Mononuclear cell (primary cell): ENCODE measurements around the gene ZNF407. TPM values are rescaled to one million over a fixed set of nuclear protein-coding genes. Genes with fewer than 3 reads are reported as not detected.
"Not testable (repeated sequence)": the region's sequence is repeated elsewhere in the genome, so short reads cannot be mapped to it uniquely, and the experiment has no call there.

Experiments
- H3K27me3 ChIP-seq: 2 replicates; pipeline ENCODE4 v1.6.0; 2011; ENCODE audit warnings: low read length, control low read depth; ENCODE audit not compliant: insufficient read depth
- H3K4me1 ChIP-seq: 2 replicates; pipeline ENCODE4 v1.5.1; 2011; ENCODE audit warnings: mild to moderate bottlenecking, low read length, control low read depth; ENCODE audit not compliant: insufficient read depth
- H3K4me3 ChIP-seq: 2 replicates; pipeline ENCODE4 v1.5.1; 2011; ENCODE audit warnings: mild to moderate bottlenecking, low read length, moderate library complexity
- H3K9me3 ChIP-seq: 2 replicates; pipeline ENCODE4 v1.5.1; 2011; ENCODE audit warnings: low read depth, mild to moderate bottlenecking, control low read depth, low read length
- total RNA-seq: library from RNA; depleted of rRNA; stranded (reverse); fragments of >200 nt; gene quantifications from one replicate; pipeline ENCODE4 v1.2.3, GENCODE V29; 2012

Gene ZNF407
- total RNA-seq, 1 donor, result 32.0 TPM

DNA sequence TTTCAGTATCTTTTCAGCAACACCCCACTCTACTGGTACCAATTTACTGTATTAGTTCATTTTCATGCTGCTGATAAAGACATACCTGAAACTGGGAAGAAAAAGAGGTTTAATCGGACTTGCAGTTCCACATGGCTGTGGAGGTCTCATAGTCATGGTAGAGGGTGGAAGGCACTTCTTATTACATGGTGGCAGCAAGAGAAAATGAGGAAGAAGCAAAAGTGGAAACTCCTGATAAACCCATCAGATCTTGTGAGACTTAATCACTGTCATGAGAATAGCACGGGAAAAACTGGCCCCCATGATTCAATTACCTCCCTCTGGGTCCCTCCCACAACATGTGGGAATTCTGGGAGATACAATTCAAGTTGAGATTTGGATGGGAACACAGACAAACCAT lies 374.1 kb downstream of the ZNF407 start:
- not testable (repeated sequence) for H3K4me1 ChIP-seq, H3K9me3 ChIP-seq, H3K4me3 ChIP-seq, H3K27me3 ChIP-seq

- Histone ChIP-seq H3K4me1 (no peaks in the 10 kb centered on the region), H3K27me3 (no peaks in the 10 kb centered on the region), H3K9me3 (no peaks in the 10 kb centered on the region), H3K4me3 (no peak overlapping the region)
Measured at GRCh38 chr18:74972354-74972753, 374.7 kb downstream of the ZNF407 start.

GRCh38 chr18:74975001-74975400 lies 377.3 kb downstream of the ZNF407 start:
- H3K27me3 ChIP-seq, result no peaks in the 10 kb centered on the region
- H3K9me3 ChIP-seq, result no peaks in the 10 kb centered on the region
- H3K4me3 ChIP-seq, result no peak overlapping the region
- no peaks in the 10 kb centered on the region for H3K4me1 ChIP-seq

GRCh38 chr18:74976331-74976909 lies 378.8 kb downstream of the ZNF407 start:
- Histone ChIP-seq H3K9me3 (no peaks in the 10 kb centered on the region), H3K4me3 (no peak overlapping the region), H3K27me3 (no peaks in the 10 kb centered on the region), H3K4me1 (no peaks in the 10 kb centered on the region)

GRCh38 chr18:74977041-74977440 lies 379.4 kb downstream of the ZNF407 start:
- Histone ChIP-seq H3K4me3 (no peak overlapping the region), H3K27me3 (no peaks in the 10 kb centered on the region), H3K4me1 (no peaks in the 10 kb centered on the region), H3K9me3 (no peaks in the 10 kb centered on the region)

DNA sequence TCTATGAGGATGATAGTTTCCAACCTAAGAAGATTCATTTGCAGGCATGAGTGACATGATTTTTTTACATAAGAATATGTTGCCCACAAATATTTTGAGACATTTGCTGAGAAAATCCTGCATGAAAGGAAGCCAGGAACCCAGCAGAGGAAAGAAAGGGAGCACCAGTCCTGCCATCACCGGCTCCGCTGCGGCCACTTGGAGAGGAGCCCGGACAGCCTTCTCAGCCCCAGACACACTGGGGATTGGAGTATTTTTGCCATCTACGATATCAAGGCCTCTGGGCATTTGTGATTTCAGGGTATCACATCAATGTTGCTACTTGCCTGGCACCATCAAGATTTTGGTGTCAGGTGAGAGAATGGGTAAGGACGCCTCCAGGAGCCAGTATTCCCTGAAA lies 383.0 kb downstream of the ZNF407 start:
- Histone ChIP-seq H3K4me1 (peaks cover 9% of the 10 kb centered on the region), H3K4me3 (no peak overlapping the region), H3K9me3 (no peaks in the 10 kb centered on the region), H3K27me3 (no peaks in the 10 kb centered on the region)

- Histone ChIP-seq H3K27me3 (no peaks in the 10 kb centered on the region), H3K9me3 (no peaks in the 10 kb centered on the region), H3K4me1 (peaks cover 9% of the 10 kb centered on the region), H3K4me3 (no peak overlapping the region)
Measured at GRCh38 chr18:74981476-74981875, 383.8 kb downstream of the ZNF407 start.

- no peak overlapping the region for H3K4me3 ChIP-seq
- H3K9me3 ChIP-seq, result no peaks in the 10 kb centered on the region
- H3K4me1 ChIP-seq, result peaks cover 9% of the 10 kb centered on the region
- no peaks in the 10 kb centered on the region for H3K27me3 ChIP-seq
Measured at GRCh38 chr18:74982946-74983635, 385.4 kb downstream of the ZNF407 start.

DNA sequence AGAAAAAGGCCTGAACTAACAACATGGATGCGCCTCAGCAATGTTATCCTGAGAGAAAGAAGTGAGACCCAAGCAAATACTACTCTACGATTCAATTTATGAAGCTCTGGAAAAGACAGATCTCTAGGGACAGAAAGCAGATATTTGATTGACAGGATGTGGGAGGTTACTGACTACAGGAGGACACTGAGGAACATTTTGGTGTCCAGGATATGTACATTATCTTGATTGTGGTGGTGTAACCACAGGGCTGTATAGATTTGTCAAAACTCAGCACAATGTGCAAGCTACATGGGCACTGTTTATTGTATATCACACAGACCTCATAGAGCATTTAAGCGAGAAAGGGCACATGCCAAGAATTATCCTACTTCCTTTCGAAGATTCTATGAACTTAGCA lies 391.5 kb downstream of the ZNF407 start:
- Histone ChIP-seq H3K4me1 (peaks cover 38% of the 10 kb centered on the region), H3K9me3 (no peaks in the 10 kb centered on the region), H3K27me3 (no peaks in the 10 kb centered on the region), H3K4me3 (no peak overlapping the region)

DNA sequence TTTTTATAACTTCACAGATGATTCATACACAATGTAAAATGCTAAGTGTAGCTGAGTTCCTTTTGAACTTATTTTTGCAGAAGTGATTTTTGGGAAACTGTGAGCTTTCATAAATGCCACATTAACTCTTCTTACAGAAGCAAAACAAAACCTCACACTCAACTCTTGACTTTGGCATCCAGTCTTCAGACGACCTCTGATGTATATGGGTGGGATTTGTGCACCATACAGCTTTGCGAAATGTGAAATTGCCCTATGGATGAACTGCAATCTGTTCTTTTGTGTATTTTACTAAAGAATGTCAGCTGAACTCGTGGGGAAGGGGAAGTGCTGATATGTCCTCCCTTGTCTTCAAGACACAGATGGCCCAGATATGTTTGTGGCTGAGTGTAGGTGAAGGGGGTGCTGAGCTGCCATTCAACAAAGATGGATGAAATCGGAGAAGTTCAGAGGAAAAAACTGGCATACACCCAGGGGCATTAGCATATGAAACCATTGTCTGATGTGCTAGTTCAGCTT lies 393.0 kb downstream of the ZNF407 start:
- Histone ChIP-seq H3K4me3 (no peak overlapping the region), H3K4me1 (peaks cover 53% of the 10 kb centered on the region), H3K27me3 (no peaks in the 10 kb centered on the region), H3K9me3 (no peaks in the 10 kb centered on the region)

- peaks cover 52% of the 10 kb centered on the region for H3K4me1 ChIP-seq
Measured at GRCh38 chr18:74994502-74995418, 397.1 kb downstream of the ZNF407 start.

GRCh38 chr18:74995419-74995736 lies 397.7 kb downstream of the ZNF407 start:
- no peaks in the 10 kb centered on the region for H3K27me3 ChIP-seq
- no peak overlapping the region for H3K4me3 ChIP-seq
- H3K4me1 ChIP-seq, result peaks cover 48% of the 10 kb centered on the region
- no peaks in the 10 kb centered on the region for H3K9me3 ChIP-seq

More at GRCh38 chr18:74994502-74995418, 397.1 kb downstream of the ZNF407 start:
- no peaks in the 10 kb centered on the region for H3K9me3 ChIP-seq
- peak overlapping the region; percentile 2 for H3K4me3 ChIP-seq
- no peaks in the 10 kb centered on the region for H3K27me3 ChIP-seq

GRCh38 chr18:74996055-74996454 lies 398.4 kb downstream of the ZNF407 start:
- Histone ChIP-seq H3K9me3 (no peaks in the 10 kb centered on the region), H3K27me3 (no peaks in the 10 kb centered on the region), H3K4me3 (no peak overlapping the region), H3K4me1 (peaks cover 43% of the 10 kb centered on the region)

GRCh38 chr18:74996996-74997395 lies 399.3 kb downstream of the ZNF407 start:
- H3K4me1 ChIP-seq, result peaks cover 35% of the 10 kb centered on the region
- H3K4me3 ChIP-seq, result no peak overlapping the region
- no peaks in the 10 kb centered on the region for H3K9me3 ChIP-seq
- no peaks in the 10 kb centered on the region for H3K27me3 ChIP-seq

- peaks cover 5% of the 10 kb centered on the region for H3K4me1 ChIP-seq
- H3K4me3 ChIP-seq, result no peak overlapping the region
- H3K9me3 ChIP-seq, result no peaks in the 10 kb centered on the region
- no peaks in the 10 kb centered on the region for H3K27me3 ChIP-seq
Measured at GRCh38 chr18:75000920-75001319, 403.2 kb downstream of the ZNF407 start.
